HepG2 (cell line): Measurements from ENCODE around the gene SSX4B. TPM values are rescaled to one million over a fixed set of nuclear protein-coding genes. Genes with fewer than 3 reads are reported as not detected.
"Not testable (repeated sequence)": the region's sequence is repeated elsewhere in the genome, so short reads cannot be mapped to it uniquely, and the experiment has no call there.

ENCODE experiments used
- ATAC-seq: fragments of 200-7000 bp; cut with Tn5 transposase; 3 replicates; pipeline ENCODE4 v1.9.1; 2020; ENCODE audit warnings: mild to moderate bottlenecking, moderate library complexity
- BruUV-seq: library from RNA; stranded (reverse); fragments of 400-500 nt; replicated peaks from 2 replicates; lab custom pipeline; 2021; lab: Mats Ljungman, UMichigan
- CTCF ChIA-PET: fragments of 300-600 bp; formaldehyde crosslinking; extraction: SDS; loops from one replicate; lab custom pipeline; 2021; ENCODE audit warnings: low total read pairs, inconsistent platforms, low intra/inter-chr PET ratio; lab: Yijun Ruan, JAX
- POLR2A ChIA-PET: fragments of 350-600 bp; sonication (Branson Sonifier 250); formaldehyde crosslinking; loops from one replicate; lab custom pipeline; 2020; ENCODE audit warnings: antibody characterized with exemption, inconsistent platforms; lab: Yijun Ruan, JAX
- DNase-seq: peaks from one replicate; pipeline ENCODE4 v3.0.0-alpha.2; 2015; ENCODE audit warnings: low spot score
- FAIRE-seq: peaks from 3 replicates; lab custom pipeline; 2011; peaks lifted over from hg19 to GRCh38; lab: Jason Lieb, UNC
- H2AFZ ChIP-seq: one replicate; pipeline ENCODE4 v1.6.1; 2011; ENCODE audit warnings: low read length, inconsistent platforms
- H3K27ac ChIP-seq: fragments of 300-600 bp; 3 replicates; pipeline ENCODE4 v1.8.0; 2011; ENCODE audit warnings: mixed run types, mild to moderate bottlenecking, mixed read lengths, low read length, inconsistent platforms; ENCODE audit not compliant: insufficient read depth; ENCODE audit errors: extremely low read length
- H3K27me3 ChIP-seq, 2 experiments: fragments of 200-600 bp in 1 of 2; 2 replicates in 1 of 2; 3 replicates in 1 of 2; pipeline versions ENCODE4 v1.6.0 to v1.8.0; 2011; ENCODE audit warnings: low read length in 2 of 2, mild to moderate bottlenecking in 2 of 2, moderate library complexity in 2 of 2, inconsistent platforms in 1 of 2; ENCODE audit not compliant: insufficient read depth in 2 of 2, control insufficient read depth in 1 of 2
- H3K36me3 ChIP-seq, 2 experiments: fragments of 200-600 bp in 1 of 2; replicated peaks in 1 of 2; 2 replicates in 1 of 2; 3 replicates in 1 of 2; pipeline versions ENCODE4 v1.5.1 to v1.8.0; 2011; ENCODE audit warnings: low read length in 2 of 2, inconsistent platforms in 1 of 2; ENCODE audit not compliant: insufficient read depth in 2 of 2, control insufficient read depth in 1 of 2
- H3K4me1 ChIP-seq: 2 replicates; pipeline ENCODE4 v1.5.1; 2012; ENCODE audit warnings: low read length, inconsistent platforms; ENCODE audit not compliant: insufficient read depth
- H3K4me2 ChIP-seq: 2 replicates; pipeline ENCODE4 v1.6.0; 2011; ENCODE audit warnings: low read depth, low read length, inconsistent platforms
- H3K4me3 ChIP-seq, 3 experiments: fragments of 200-600 bp in 1 of 3; sonication (generic), shearing (Covaris generic) in 1 of 3; replicated peaks in 1 of 3; 2 replicates each; pipeline ENCODE4 v1.5.1; 2011 to 2016; ENCODE audit warnings: low read length in 3 of 3, inconsistent platforms in 2 of 3, low read depth in 2 of 3, mild to moderate bottlenecking in 2 of 3, control low read depth in 1 of 3, mixed read lengths in 1 of 3; ENCODE audit not compliant: insufficient read depth in 1 of 3
- H3K79me2 ChIP-seq: one replicate; pipeline ENCODE4 v1.6.1; 2011; ENCODE audit warnings: low read length, inconsistent platforms; ENCODE audit not compliant: insufficient read depth
- H3K9ac ChIP-seq: 2 replicates; pipeline ENCODE4 v1.6.0; 2011; ENCODE audit warnings: mild to moderate bottlenecking, low read depth, low read length, inconsistent platforms; ENCODE audit not compliant: insufficient read depth
- H3K9me3 ChIP-seq: 2 replicates; pipeline ENCODE4 v1.5.1; 2012; ENCODE audit warnings: mild to moderate bottlenecking, low read length
- H4K20me1 ChIP-seq: 2 replicates; pipeline ENCODE4 v1.6.0; 2011; ENCODE audit warnings: inconsistent platforms, mild to moderate bottlenecking, low read length, moderate library complexity; ENCODE audit not compliant: insufficient read depth
- WGBS: methylation state at CpG from one replicate; pipeline ENCODE4 v1.1.6; 2017; ENCODE audit warnings: low lambda C conversion rate; 5-methylcytosine and 5-hydroxymethylcytosine counted together
- in situ Hi-C: cut with HindIII; loops from 2 replicates; pipeline ENCODE4 v1.10.0; 2017; ENCODE audit warnings: low pct_unique_long_range_greater_than_20kb; ENCODE audit not compliant: extremely low pct_ligation_motif_present
- intact Hi-C: fragments of 100-400 bp; cut with micrococcal nuclease; formaldehyde crosslinking; loops from one replicate; pipeline ENCODE4 v1.10.0; 2022; ENCODE audit not compliant: unreplicated experiment
- polyA plus RNA-seq, 8 experiments: library from polyadenylated mRNA; depleted of rRNA in 3 of 8; stranded (reverse) in 7 of 8; unstranded in 1 of 8; fragments of >200 nt; fragmentation: Illumina TruSeq in 4 of 8; extraction: Trizol in 4 of 8; gene quantifications; 2 replicates each; pipeline versions ENCODE4 v1.2.1 to v1.2.3, GENCODE V29; 2011 to 2016; ENCODE audit warnings: low read depth in 4 of 8, missing spikeins in 1 of 8, mixed read lengths in 1 of 8; ENCODE audit not compliant: insufficient read depth in 1 of 8
- total RNA-seq, 5 experiments: library from RNA; depleted of rRNA; stranded (reverse); fragments of >200 nt; fragmentation: Illumina TruSeq; extraction: Trizol; gene quantifications; 2 replicates each; pipeline ENCODE4 v1.2.3, GENCODE V29; 2016; ENCODE audit warnings: low read depth in 1 of 5

The SSX4B gene
- total and polyA plus RNA-seq, 2 of the 13 experiments (the other 11 are each of a cell fraction or from before 2014, with no cell fraction given) = not detected

DNA sequence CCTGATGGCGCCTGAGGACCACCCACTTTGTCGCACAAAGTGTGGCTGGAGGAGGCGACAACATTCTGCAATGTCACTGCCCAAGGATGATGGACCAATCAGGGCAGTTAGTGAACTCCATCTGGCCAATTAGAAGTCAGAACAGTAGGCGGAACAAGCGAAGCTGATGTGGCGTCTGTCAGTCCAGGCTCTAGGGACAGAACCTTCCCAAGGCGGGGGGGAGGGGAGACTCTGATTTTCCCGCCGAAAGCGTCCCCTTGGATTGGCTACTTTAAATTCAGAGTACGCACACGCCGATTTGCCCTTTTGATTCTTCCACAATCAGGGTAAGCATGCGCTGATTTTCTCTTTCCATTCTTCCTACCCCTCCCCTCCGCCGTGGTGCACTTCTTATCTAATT lies 28.5 kb downstream of the SSX4B start, which contains the start of gene SSX4:
Gene SSX4 (plus strand): TSS at position 301 of the 400 bp plus-strand sequence. CDS start 515 bp downstream, outside the sequence.
- H3K9ac ChIP-seq, DNase-seq, H3K36me3 ChIP-seq, H3K4me3 ChIP-seq, H3K9me3 ChIP-seq, H3K27me3 ChIP-seq, H4K20me1 ChIP-seq, H3K27ac ChIP-seq, in situ Hi-C loops, H3K79me2 ChIP-seq, POLR2A ChIA-PET, FAIRE-seq, CTCF ChIA-PET, H3K4me2 ChIP-seq, H2AFZ ChIP-seq, intact Hi-C loops, H3K4me1 ChIP-seq, BruUV-seq, ATAC-seq: not testable (repeated sequence)
- no CpG with 5 or more reads among the region's 16 CpGs for WGBS

DNA sequence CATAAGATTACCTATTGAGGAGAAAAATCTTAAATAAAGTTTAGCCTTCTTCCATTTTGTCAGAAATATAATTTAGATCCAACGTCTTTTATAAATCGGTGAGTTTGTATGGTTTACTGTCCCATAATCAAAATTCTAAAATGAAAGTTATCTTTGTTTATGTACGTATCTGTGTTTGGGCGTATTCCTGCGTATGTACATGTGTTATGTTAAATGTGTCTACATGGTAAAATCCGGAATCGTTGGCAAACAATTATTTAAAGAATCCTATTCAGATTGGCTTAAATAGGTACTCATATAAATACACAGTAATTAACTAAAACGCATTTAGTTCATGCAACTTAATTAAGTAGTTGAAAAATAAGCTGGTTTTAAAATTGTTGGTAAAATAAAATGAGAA lies 41.4 kb downstream of the SSX4B start:
- H3K36me3 ChIP-seq, CTCF ChIA-PET, H3K79me2 ChIP-seq, DNase-seq, H3K27me3 ChIP-seq, intact Hi-C loops, ATAC-seq, H4K20me1 ChIP-seq, H2AFZ ChIP-seq, in situ Hi-C loops, H3K9ac ChIP-seq, H3K4me3 ChIP-seq, H3K4me1 ChIP-seq, POLR2A ChIA-PET, BruUV-seq, H3K4me2 ChIP-seq, H3K9me3 ChIP-seq, H3K27ac ChIP-seq, FAIRE-seq: not testable (repeated sequence)
- WGBS = no CpG with 5 or more reads among the region's 8 CpGs

- CTCF ChIA-PET, in situ Hi-C loops, H3K4me1 ChIP-seq, FAIRE-seq, H2AFZ ChIP-seq, H3K27ac ChIP-seq, H3K4me3 ChIP-seq, H3K27me3 ChIP-seq, H3K9me3 ChIP-seq, BruUV-seq, H3K4me2 ChIP-seq, DNase-seq, H3K9ac ChIP-seq, H4K20me1 ChIP-seq, H3K79me2 ChIP-seq, H3K36me3 ChIP-seq, intact Hi-C loops, ATAC-seq, POLR2A ChIA-PET: not testable (repeated sequence)
- no CpG with 5 or more reads among the region's 12 CpGs for WGBS
Measured at GRCh38 chrX:48367717-48368408, 43.9 kb downstream of the SSX4B start.

- CTCF ChIA-PET, H3K4me2 ChIP-seq, H3K27ac ChIP-seq, H3K9me3 ChIP-seq, DNase-seq, H4K20me1 ChIP-seq, ATAC-seq, H3K36me3 ChIP-seq, POLR2A ChIA-PET, H3K27me3 ChIP-seq, in situ Hi-C loops, intact Hi-C loops, BruUV-seq, FAIRE-seq, H3K4me1 ChIP-seq, H3K9ac ChIP-seq, H3K79me2 ChIP-seq, H3K4me3 ChIP-seq, H2AFZ ChIP-seq: not testable (repeated sequence)
- WGBS = 0% methylated on average over 1 of the region's 6 CpGs
Measured at GRCh38 chrX:48359281-48359680, 52.5 kb downstream of the SSX4B start.
